H9 (cell line): Measurements from ENCODE around the gene PGM1. TPM values are rescaled to one million over a fixed set of nuclear protein-coding genes. Genes with fewer than 3 reads are reported as not detected.

Source experiments
- DNase-seq: peaks from one replicate; pipeline ENCODE4 v3.0.0-alpha.2; 2017
- H2AFZ ChIP-seq: one replicate; pipeline ENCODE4 v1.6.1; 2013; ENCODE audit warnings: mild to moderate bottlenecking, low read length, control low read depth, moderate library complexity
- H2AK5ac ChIP-seq: 2 replicates; pipeline ENCODE4 v1.6.1; 2013; ENCODE audit warnings: low read length, control low read depth, mixed read lengths; ENCODE audit not compliant: insufficient read length
- H2BK120ac ChIP-seq: one replicate; pipeline ENCODE4 v1.6.1; 2013; ENCODE audit warnings: low read depth, mild to moderate bottlenecking, low read length, control low read depth, inconsistent platforms; ENCODE audit not compliant: poor library complexity, severe bottlenecking
- H2BK12ac ChIP-seq: 2 replicates; pipeline ENCODE4 v1.6.1; 2013; ENCODE audit warnings: low read length, control low read depth, mixed read lengths, low read depth; ENCODE audit not compliant: insufficient read length
- H2BK15ac ChIP-seq: 2 replicates; pipeline ENCODE4 v1.6.1; 2013; ENCODE audit warnings: low read depth, low read length, control low read depth
- H2BK20ac ChIP-seq: one replicate; pipeline ENCODE4 v1.6.1; 2013; ENCODE audit warnings: low read depth, mild to moderate bottlenecking, low read length, control low read depth, inconsistent platforms; ENCODE audit not compliant: poor library complexity, severe bottlenecking
- H2BK5ac ChIP-seq: 2 replicates; pipeline ENCODE4 v1.6.1; 2013; ENCODE audit warnings: low read length, control low read depth, mixed read lengths; ENCODE audit not compliant: insufficient read length
- H3K14ac ChIP-seq: 2 replicates; pipeline ENCODE4 v1.6.1; 2013; ENCODE audit warnings: low read length, control low read depth; ENCODE audit not compliant: insufficient read depth
- H3K18ac ChIP-seq: 2 replicates; pipeline ENCODE4 v1.6.1; 2013; ENCODE audit warnings: low read depth, mild to moderate bottlenecking, mixed read lengths, low read length, control low read depth; ENCODE audit not compliant: insufficient read length
- H3K23ac ChIP-seq: 2 replicates; pipeline ENCODE4 v1.6.1; 2013; ENCODE audit warnings: low read length, control low read depth, mixed read lengths, low read depth; ENCODE audit not compliant: insufficient read length
- H3K23me2 ChIP-seq: 2 replicates; pipeline ENCODE4 v1.6.1; 2013; ENCODE audit warnings: low read depth, mild to moderate bottlenecking, mixed read lengths, low read length, control low read depth; ENCODE audit not compliant: insufficient read length, poor library complexity, severe bottlenecking
- H3K27ac ChIP-seq: 2 replicates; pipeline ENCODE4 v1.5.1; 2013; ENCODE audit warnings: low read length, control low read depth, mixed read lengths, low read depth; ENCODE audit not compliant: insufficient read length
- H3K27me3 ChIP-seq: 2 replicates; pipeline ENCODE4 v1.6.1; 2013; ENCODE audit warnings: low read length, control low read depth, inconsistent platforms; ENCODE audit not compliant: insufficient read depth
- H3K4ac ChIP-seq: 2 replicates; pipeline ENCODE4 v1.6.1; 2013; ENCODE audit warnings: low read depth, mild to moderate bottlenecking, control low read depth, inconsistent platforms, low read length, moderate library complexity
- H3K4me1 ChIP-seq: 2 replicates; pipeline ENCODE4 v1.6.1; 2013; ENCODE audit warnings: low read length, control low read depth, inconsistent platforms; ENCODE audit not compliant: insufficient read depth
- H3K4me2 ChIP-seq: 2 replicates; pipeline ENCODE4 v1.6.1; 2013; ENCODE audit warnings: low read length, control low read depth, mixed read lengths; ENCODE audit not compliant: insufficient read length, insufficient read depth
- H3K56ac ChIP-seq: 2 replicates; pipeline ENCODE4 v1.6.1; 2013; ENCODE audit warnings: low read depth, mild to moderate bottlenecking, mixed read lengths, low read length, control low read depth; ENCODE audit not compliant: insufficient read length
- H3K79me1 ChIP-seq: 2 replicates; pipeline ENCODE4 v1.6.1; 2013; ENCODE audit warnings: low read depth, mild to moderate bottlenecking, moderate library complexity, low read length, control low read depth, inconsistent platforms; ENCODE audit not compliant: insufficient read depth, poor library complexity, severe bottlenecking
- H3K79me2 ChIP-seq: 2 replicates; pipeline ENCODE4 v1.6.1; 2013; ENCODE audit warnings: low read length, control low read depth, inconsistent platforms; ENCODE audit not compliant: insufficient read depth
- H3K9ac ChIP-seq: 2 replicates; pipeline ENCODE4 v1.6.1; 2013; ENCODE audit warnings: low read length, control low read depth, mixed read lengths; ENCODE audit not compliant: insufficient read length; ENCODE audit errors: extremely low read depth
- H3K9me3 ChIP-seq: one replicate; pipeline ENCODE4 v1.6.1; 2013; ENCODE audit warnings: low read depth, low read length, inconsistent platforms; ENCODE audit not compliant: control insufficient read depth
- H3T11ph ChIP-seq: one replicate; pipeline ENCODE4 v1.6.1; 2013; ENCODE audit warnings: mild to moderate bottlenecking, low read length, control low read depth, inconsistent platforms
- H4K20me1 ChIP-seq: one replicate; pipeline ENCODE4 v1.6.1; 2013; ENCODE audit not compliant: control insufficient read depth, insufficient read length, insufficient read depth
- H4K5ac ChIP-seq: 2 replicates; pipeline ENCODE4 v1.6.1; 2013; ENCODE audit warnings: low read depth, mild to moderate bottlenecking, mixed read lengths, low read length, control low read depth; ENCODE audit not compliant: insufficient read length
- H4K8ac ChIP-seq: replicated peaks from 2 replicates; pipeline ENCODE4 v1.6.1; 2013; ENCODE audit warnings: low read length, control low read depth, mixed read lengths, low read depth; ENCODE audit not compliant: insufficient read length
- H4K91ac ChIP-seq: 2 replicates; pipeline ENCODE4 v1.6.1; 2013; ENCODE audit warnings: low read depth, mild to moderate bottlenecking, moderate library complexity, mixed read lengths, low read length, control low read depth; ENCODE audit not compliant: insufficient read length
- H3K27ac Mint-ChIP-seq, 3 experiments: 2 replicates in 2 of 3; 3 replicates in 1 of 3; pipeline ENCODE4 v1.8.0; 2020 to 2021; ENCODE audit warnings: mixed read lengths in 3 of 3, mild to moderate bottlenecking in 1 of 3, moderate library complexity in 1 of 3
- H3K27me3 Mint-ChIP-seq: 2 replicates; pipeline ENCODE4 v1.8.0; 2021; ENCODE audit warnings: low read depth, mild to moderate bottlenecking, moderate library complexity, mixed read lengths
- H3K36me3 Mint-ChIP-seq, 3 experiments: 2 replicates in 2 of 3; 3 replicates in 1 of 3; pipeline ENCODE4 v1.8.0; 2020 to 2021; ENCODE audit warnings: low read depth in 3 of 3, mixed read lengths in 3 of 3; ENCODE audit not compliant: insufficient read depth in 1 of 3
- H3K4me1 Mint-ChIP-seq, 2 experiments: 2 replicates each; pipeline ENCODE4 v1.8.0; 2020; ENCODE audit warnings: mixed read lengths in 2 of 2
- H3K4me3 Mint-ChIP-seq, 2 experiments: 2 replicates in 1 of 2; 3 replicates in 1 of 2; pipeline ENCODE4 v1.8.0; 2020 to 2021; ENCODE audit warnings: mild to moderate bottlenecking in 2 of 2, mixed read lengths in 2 of 2, moderate library complexity in 1 of 2
- H3K9me3 Mint-ChIP-seq, 2 experiments: 2 replicates in 1 of 2; 3 replicates in 1 of 2; pipeline ENCODE4 v1.8.0; 2020; ENCODE audit warnings: mild to moderate bottlenecking in 2 of 2, mixed read lengths in 2 of 2, moderate library complexity in 1 of 2
- WGBS: extraction: QIAGEN DNeasy Blood & Tissue Kit; methylation state at CpG from one replicate; pipeline ENCODE4 v1.1.7; 2013; ENCODE audit warnings: missing lambda C conversion rate, low lambda C conversion rate, mixed read lengths; ENCODE audit not compliant: insufficient read length; ENCODE audit errors: extremely low coverage; 5-methylcytosine and 5-hydroxymethylcytosine counted together
- total RNA-seq: library from RNA; stranded (reverse); gene quantifications from 2 replicates; pipeline ENCODE4 v1.2.1, GENCODE V29; 2021
- TF ChIP-seq, protein P1 (sequence below): fragments of 200-600 bp; sonication (generic); conservative IDR thresholded peaks from 3 replicates; pipeline ENCODE4 v1.8.0; 2021; ENCODE audit warnings: antibody characterized with exemption, mild to moderate bottlenecking

The PGM1 gene
- total RNA-seq, 1 experiment from 2014 or later = 56.4 TPM

DNA sequence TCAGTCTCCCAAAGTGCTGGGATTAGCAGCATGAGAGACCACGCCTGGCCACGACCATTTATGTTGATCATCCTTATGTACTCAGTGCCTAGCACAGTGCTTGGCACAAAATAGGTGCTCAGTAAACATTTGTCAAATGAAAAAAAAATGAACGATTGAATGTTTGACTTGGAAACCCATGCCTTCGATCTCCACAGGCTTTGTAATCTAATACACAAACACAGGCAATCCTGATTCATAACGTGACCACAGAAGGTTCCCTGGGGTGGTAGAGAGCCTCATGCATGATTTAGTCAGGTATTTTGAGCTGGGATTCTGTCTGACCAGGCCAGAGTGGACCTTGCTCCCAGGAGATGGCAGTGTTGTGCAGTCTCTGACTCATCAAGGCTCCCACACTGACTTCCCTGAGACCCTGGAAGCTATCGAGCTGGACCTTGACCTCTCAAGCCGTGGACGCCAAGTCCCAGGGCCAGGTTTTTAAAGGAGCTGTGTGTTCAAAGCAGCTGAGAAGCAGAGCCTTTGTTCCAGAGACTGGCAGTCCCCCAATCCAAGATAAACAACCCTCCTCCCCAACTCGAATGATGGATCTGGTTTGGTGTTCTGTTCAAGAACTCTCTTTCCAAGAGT lies 81.1 kb downstream of the PGM1 start:
- Histone ChIP-seq H3K9me3 (no peaks in the 10 kb centered on the region), H4K20me1 (no peaks in the 10 kb centered on the region), H3K4ac (no peak overlapping the region), H2AFZ (no peak overlapping the region), H4K8ac (no peak overlapping the region), H3K9ac (no peak overlapping the region), H2BK12ac (no peak overlapping the region), H3K79me1 (no peaks in the 10 kb centered on the region), H2AK5ac (no peak overlapping the region), H3K27me3 (no peaks in the 10 kb centered on the region), H3K79me2 (no peaks in the 10 kb centered on the region), H3K4me2 (no peak overlapping the region), H3K23me2 (no peaks in the 10 kb centered on the region), H3K56ac (no peak overlapping the region), H2BK120ac (no peak overlapping the region), H3K18ac (no peak overlapping the region), H2BK5ac (no peak overlapping the region), H4K91ac (no peak overlapping the region), H3T11ph (no peak overlapping the region), H2BK20ac (no peak overlapping the region), H4K5ac (no peak overlapping the region), H2BK15ac (no peak overlapping the region), H3K4me1 (no peaks in the 10 kb centered on the region), H3K27ac (no peak overlapping the region), H3K14ac (no peak overlapping the region), H3K23ac (no peak overlapping the region)
- Mint-ChIP-seq H3K36me3 (peaks cover 0 to 10% (median 2%) of the 10 kb centered on the region in 3 experiments; a peak in 3 of 7 replicates), H3K27me3 (peaks cover 2% of the 10 kb centered on the region), H3K9me3 (peaks cover 3 to 7% of the 10 kb centered on the region in 2 experiments; a peak in 4 of 5 replicates), H3K4me1 (peaks cover 17 to 20% of the 10 kb centered on the region in 2 experiments), H3K27ac (peak overlapping the region in 1 of 3 experiments; percentile 9; a peak in 2 of 7 replicates), H3K4me3 (no peak overlapping the region)
- no CpG with 5 or more reads among the region's 9 CpGs for WGBS
- TF ChIP-seq, protein P1, sequence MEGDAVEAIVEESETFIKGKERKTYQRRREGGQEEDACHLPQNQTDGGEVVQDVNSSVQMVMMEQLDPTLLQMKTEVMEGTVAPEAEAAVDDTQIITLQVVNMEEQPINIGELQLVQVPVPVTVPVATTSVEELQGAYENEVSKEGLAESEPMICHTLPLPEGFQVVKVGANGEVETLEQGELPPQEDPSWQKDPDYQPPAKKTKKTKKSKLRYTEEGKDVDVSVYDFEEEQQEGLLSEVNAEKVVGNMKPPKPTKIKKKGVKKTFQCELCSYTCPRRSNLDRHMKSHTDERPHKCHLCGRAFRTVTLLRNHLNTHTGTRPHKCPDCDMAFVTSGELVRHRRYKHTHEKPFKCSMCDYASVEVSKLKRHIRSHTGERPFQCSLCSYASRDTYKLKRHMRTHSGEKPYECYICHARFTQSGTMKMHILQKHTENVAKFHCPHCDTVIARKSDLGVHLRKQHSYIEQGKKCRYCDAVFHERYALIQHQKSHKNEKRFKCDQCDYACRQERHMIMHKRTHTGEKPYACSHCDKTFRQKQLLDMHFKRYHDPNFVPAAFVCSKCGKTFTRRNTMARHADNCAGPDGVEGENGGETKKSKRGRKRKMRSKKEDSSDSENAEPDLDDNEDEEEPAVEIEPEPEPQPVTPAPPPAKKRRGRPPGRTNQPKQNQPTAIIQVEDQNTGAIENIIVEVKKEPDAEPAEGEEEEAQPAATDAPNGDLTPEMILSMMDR = peak; percentile 89
- DNase-seq = peak; percentile 85
